CD4-positive, alpha-beta T cell (primary cell): ENCODE results near the gene GSAP. TPM values are rescaled to one million over a fixed set of nuclear protein-coding genes. Genes with fewer than 3 reads are reported as not detected.

ENCODE experiments used
- ATAC-seq: fragments of 200-7000 bp; cut with Tn5 transposase; one replicate; pipeline ENCODE4 v1.10.0; 2022; ENCODE audit warnings: mild to moderate bottlenecking; ENCODE audit not compliant: poor library complexity
- CTCF ChIA-PET: fragments of 350-600 bp; sonication (Branson Sonifier 250); formaldehyde crosslinking; loops from one replicate; lab custom pipeline; 2021; ENCODE audit warnings: antibody characterized with exemption, inconsistent platforms; lab: Charles Lee
- POLR2A ChIA-PET: fragments of 350-600 bp; sonication (Branson Sonifier 250); formaldehyde crosslinking; loops from one replicate; lab custom pipeline; 2021; ENCODE audit warnings: antibody characterized with exemption, inconsistent platforms; lab: Charles Lee
- DNase-seq, 14 experiments: peaks; one replicate each; pipeline ENCODE4 v3.0.0-alpha.2; 2013 to 2020; ENCODE audit warnings: mixed read lengths in 2 of 14
- H3K27ac ChIP-seq, 2 donors: one replicate each; pipeline versions ENCODE4 v1.5.1 to v1.7.0; 2013; ENCODE audit warnings: low read length in 2 of 2, low read depth in 1 of 2, mild to moderate bottlenecking in 1 of 2
- H3K27me3 ChIP-seq, 2 experiments: 1 replicate in 1 of 2; 2 replicates in 1 of 2; pipeline versions ENCODE4 v1.6.1 to v1.7.0; 2013; ENCODE audit warnings: low read length in 2 of 2, control low read depth in 1 of 2, mild to moderate bottlenecking in 1 of 2, moderate library complexity in 1 of 2; ENCODE audit not compliant: insufficient read depth in 2 of 2, control insufficient read depth in 1 of 2
- H3K36me3 ChIP-seq: one replicate; pipeline ENCODE4 v1.6.1; 2013; ENCODE audit warnings: low read length, control low read depth; ENCODE audit not compliant: insufficient read depth
- H3K4me1 ChIP-seq: one replicate; pipeline ENCODE4 v1.6.1; 2013; ENCODE audit warnings: low read length, control low read depth; ENCODE audit not compliant: insufficient read depth
- H3K4me3 ChIP-seq: one replicate; pipeline ENCODE4 v1.5.1; 2013; ENCODE audit warnings: mild to moderate bottlenecking, low read length, moderate library complexity
- H3K9me3 ChIP-seq, 2 experiments: 1 replicate in 1 of 2; 2 replicates in 1 of 2; pipeline versions ENCODE4 v1.6.1 to v1.7.0; 2013; ENCODE audit warnings: low read length in 2 of 2, mild to moderate bottlenecking in 2 of 2, control low read depth in 1 of 2, moderate library complexity in 1 of 2; ENCODE audit not compliant: control insufficient read depth in 1 of 2, insufficient read depth in 1 of 2
- H3K27ac Mint-ChIP-seq: one replicate; pipeline ENCODE4 v1.8.0; 2020; ENCODE audit warnings: mixed read lengths
- H3K27me3 Mint-ChIP-seq: one replicate; pipeline ENCODE4 v1.8.0; 2021; ENCODE audit warnings: mixed read lengths
- H3K36me3 Mint-ChIP-seq: one replicate; pipeline ENCODE4 v1.8.0; 2021; ENCODE audit warnings: low read depth, mixed read lengths
- H3K4me1 Mint-ChIP-seq: one replicate; pipeline ENCODE4 v1.8.0; 2021; ENCODE audit warnings: low read depth, mixed read lengths
- H3K4me3 Mint-ChIP-seq: one replicate; pipeline ENCODE4 v1.8.0; 2020; ENCODE audit warnings: mild to moderate bottlenecking, mixed read lengths
- H3K9me3 Mint-ChIP-seq: one replicate; pipeline ENCODE4 v1.8.0; 2020; ENCODE audit warnings: mixed read lengths
- CTCF ChIP-seq: fragments of 200-600 bp; IDR thresholded peaks from one replicate; pipeline ENCODE4 v1.8.0; 2022; ENCODE audit warnings: antibody characterized with exemption, mild to moderate bottlenecking
- intact Hi-C, 2 experiments: fragments of 100-400 bp; cut with DNase I in 1 of 2; cut with micrococcal nuclease in 1 of 2; formaldehyde crosslinking; loops; one replicate each; pipeline versions ENCODE4 v1.15.1 to v1.9.0; 2023 to 2025; cut with DNase I, micrococcal nuclease
- total RNA-seq, 174 experiments: library from RNA in 2 of 174; stranded (reverse) in 2 of 174; gene quantifications; one replicate each; pipeline ENCODE4 v1.2.3 and lab custom pipeline; 2021 to 2026

Gene GSAP
- total RNA-seq, 2 experiments from 2014 or later = 19.1 to 19.5 TPM

GRCh38 chr7:77407906-77408305 is 8.2 kb downstream of the GSAP start:
- H3K36me3 ChIP-seq = no peaks in the 10 kb centered on the region
- POLR2A ChIA-PET = no interaction called here
- no peak for ATAC-seq
- Mint-ChIP-seq H3K9me3 (no peaks in the 10 kb centered on the region), H3K4me3 (no peak overlapping the region), H3K4me1 (peaks cover 17% of the 10 kb centered on the region), H3K27me3 (no peaks in the 10 kb centered on the region), H3K36me3 (peaks cover 5% of the 10 kb centered on the region), H3K27ac (no peak overlapping the region)
- H3K9me3 ChIP-seq = no peaks in the 10 kb centered on the region
- H3K27me3 ChIP-seq = no peaks in the 10 kb centered on the region
- H3K4me1 ChIP-seq = no peaks in the 10 kb centered on the region
- TF ChIP-seq CTCF = no peak
- CTCF ChIA-PET = no interaction called here
- intact Hi-C loops = loop anchor here in 1 of 2 experiments (5.0 kb wide), 1 partner anchor 61 kb away; no protein-coding TSS in a partner anchor
- DNase-seq = no peak
- H3K27ac ChIP-seq = no peak overlapping the region
- H3K4me3 ChIP-seq = no peak overlapping the region

- Histone ChIP-seq H3K4me3 (no peak overlapping the region), H3K27me3 (no peaks in the 10 kb centered on the region), H3K36me3 (no peaks in the 10 kb centered on the region), H3K27ac (no peak overlapping the region), H3K4me1 (no peaks in the 10 kb centered on the region), H3K9me3 (no peaks in the 10 kb centered on the region)
- no peak overlapping the region for H3K4me3 Mint-ChIP-seq
- peaks cover 7% of the 10 kb centered on the region for H3K4me1 Mint-ChIP-seq
- no peak for ATAC-seq
- H3K27me3 Mint-ChIP-seq = no peaks in the 10 kb centered on the region
- TF ChIP-seq CTCF = no peak
- H3K36me3 Mint-ChIP-seq = peaks cover 12% of the 10 kb centered on the region
- H3K9me3 Mint-ChIP-seq = no peaks in the 10 kb centered on the region
- DNase-seq = no peak
- no peak overlapping the region for H3K27ac Mint-ChIP-seq
- intact Hi-C loops = loop anchor here in 1 of 2 experiments (5.0 kb wide), 1 partner anchor 59 kb away; no protein-coding TSS in a partner anchor
- CTCF ChIA-PET = no interaction called here
- POLR2A ChIA-PET = no interaction called here
These were observed 9.7 kb downstream of the GSAP start for GRCh38 chr7:77406421-77406820.

GRCh38 chr7:77404641-77405040 is 11.5 kb downstream of the GSAP start:
- ATAC-seq = no peak
- Histone ChIP-seq H3K27ac (no peak overlapping the region), H3K4me1 (no peaks in the 10 kb centered on the region), H3K4me3 (no peak overlapping the region), H3K36me3 (no peaks in the 10 kb centered on the region), H3K27me3 (no peaks in the 10 kb centered on the region), H3K9me3 (no peaks in the 10 kb centered on the region)
- no peak overlapping the region for H3K27ac Mint-ChIP-seq
- no peak overlapping the region for H3K4me3 Mint-ChIP-seq
- H3K9me3 Mint-ChIP-seq = no peaks in the 10 kb centered on the region
- H3K27me3 Mint-ChIP-seq = no peaks in the 10 kb centered on the region
- ChIA-PET CTCF (interaction anchor here (0.6 kb wide), 1 partner anchor 17 kb away, joined by 3 read pairs; no protein-coding TSS in a partner anchor), POLR2A (no interaction called here)
- peaks cover 4% of the 10 kb centered on the region for H3K4me1 Mint-ChIP-seq
- intact Hi-C loops = loop anchor here in 1 of 2 experiments (5.0 kb wide), 1 partner anchor 57 kb away; no protein-coding TSS in a partner anchor
- DNase-seq = no peak
- peaks cover 17% of the 10 kb centered on the region for H3K36me3 Mint-ChIP-seq
- no peak for TF ChIP-seq CTCF
